ENCODE data around the gene HOXA4.

Gene HOXA4

DNA sequence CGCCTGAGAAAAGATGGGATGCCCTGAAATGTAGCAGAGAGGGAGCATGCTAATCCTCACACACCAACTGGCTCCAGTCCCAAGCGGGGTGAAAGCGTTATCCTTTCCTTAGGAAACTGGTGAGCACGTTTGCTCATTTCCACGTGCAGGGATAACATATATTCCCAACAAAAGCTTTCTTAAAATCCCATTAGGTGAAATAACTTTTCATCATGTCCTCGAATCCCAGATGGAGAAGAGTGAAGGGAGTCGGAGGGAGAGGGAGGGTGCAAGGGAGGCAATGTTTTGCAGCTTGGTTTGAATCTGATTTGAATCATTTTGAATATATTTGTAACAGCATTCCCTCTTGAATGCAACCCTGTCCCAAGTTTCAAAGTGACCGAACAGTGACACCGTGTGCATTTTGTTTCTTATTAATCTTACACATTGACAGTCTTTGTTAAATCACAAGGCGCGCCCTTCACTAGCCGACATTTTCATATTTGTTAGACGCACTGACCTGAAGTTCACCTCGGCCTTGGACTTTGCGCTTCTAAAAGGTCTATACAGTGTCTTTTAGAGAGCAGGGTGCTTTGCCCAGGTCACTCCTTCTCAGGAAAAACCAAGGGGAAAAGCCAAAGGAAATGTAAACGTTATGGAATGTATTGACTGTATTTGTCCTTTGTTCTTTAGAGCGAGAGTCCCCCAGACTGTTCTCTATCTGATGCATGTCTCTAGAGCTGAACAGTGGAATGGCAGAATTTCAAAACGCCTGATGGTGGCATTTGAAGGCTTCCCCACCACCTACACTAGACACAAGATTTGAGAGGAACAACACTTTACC is 3.1 kb upstream of the HOXA4 start:
- DNase-seq (ENCODE audit: low read depth) = no peak

DNA sequence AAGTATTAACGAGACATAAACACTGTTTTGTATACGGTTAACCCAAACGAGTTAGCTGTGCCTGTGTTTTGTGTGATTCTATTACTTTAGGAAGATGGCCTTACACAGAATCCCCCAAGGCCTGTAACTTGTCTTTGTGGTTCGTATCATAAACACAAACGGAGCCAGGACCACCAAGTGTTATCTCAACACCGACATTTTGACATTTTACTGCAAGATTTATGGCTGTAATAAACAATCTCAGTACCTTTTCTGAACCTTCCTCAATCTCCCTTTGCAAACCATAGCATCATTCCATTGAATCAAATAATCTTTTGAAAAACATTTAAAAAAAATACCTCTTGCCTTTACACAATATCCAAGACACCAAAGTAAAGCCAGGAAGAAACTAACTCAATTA is 2.4 kb upstream of the HOXA4 start:
- DNase-seq (ENCODE audit: low read depth) = no peak

DNA sequence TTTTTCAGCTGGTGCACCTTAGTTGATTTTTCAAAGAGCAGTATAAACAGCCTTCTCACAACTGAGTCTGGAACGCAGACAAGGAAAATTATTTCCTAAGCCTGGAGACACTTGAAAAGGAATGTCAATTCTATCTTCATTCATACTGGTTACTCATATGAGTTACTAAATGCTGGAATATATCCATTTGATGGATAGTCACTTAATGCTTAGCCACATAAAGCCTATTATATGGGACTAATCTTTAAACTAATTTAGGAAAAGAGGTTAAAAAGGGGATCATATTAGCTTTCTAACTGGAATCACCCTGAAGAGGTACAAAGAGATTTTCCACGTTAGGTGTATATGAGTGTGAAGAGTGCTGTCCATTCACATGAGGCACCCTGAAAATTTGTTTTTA is 1.7 kb upstream of the HOXA4 start:
- no peak for DNase-seq (ENCODE audit: low read depth)

DNA sequence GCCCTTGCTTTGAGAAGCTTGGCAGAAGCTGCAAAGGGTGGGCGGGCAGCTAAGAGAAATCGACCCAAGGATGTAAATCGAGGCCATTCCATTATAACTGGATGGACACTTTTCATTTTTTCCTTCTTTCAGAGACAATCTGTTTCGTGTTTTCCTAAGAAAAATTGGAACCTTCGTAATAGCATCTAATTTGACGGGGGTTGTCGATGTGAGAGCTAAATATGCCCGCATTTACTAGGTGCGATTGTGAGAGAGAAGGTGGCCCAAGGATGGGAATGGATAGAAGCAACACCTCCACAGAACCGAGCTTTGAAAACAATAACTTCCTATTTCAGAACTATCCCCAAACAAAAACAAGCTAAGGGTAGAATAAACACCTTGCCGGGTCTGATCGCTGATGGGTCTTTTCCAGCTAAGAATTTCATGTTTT is 848 bp upstream of the HOXA4 start:
- DNase-seq (ENCODE audit: low read depth) = no peak

DNA sequence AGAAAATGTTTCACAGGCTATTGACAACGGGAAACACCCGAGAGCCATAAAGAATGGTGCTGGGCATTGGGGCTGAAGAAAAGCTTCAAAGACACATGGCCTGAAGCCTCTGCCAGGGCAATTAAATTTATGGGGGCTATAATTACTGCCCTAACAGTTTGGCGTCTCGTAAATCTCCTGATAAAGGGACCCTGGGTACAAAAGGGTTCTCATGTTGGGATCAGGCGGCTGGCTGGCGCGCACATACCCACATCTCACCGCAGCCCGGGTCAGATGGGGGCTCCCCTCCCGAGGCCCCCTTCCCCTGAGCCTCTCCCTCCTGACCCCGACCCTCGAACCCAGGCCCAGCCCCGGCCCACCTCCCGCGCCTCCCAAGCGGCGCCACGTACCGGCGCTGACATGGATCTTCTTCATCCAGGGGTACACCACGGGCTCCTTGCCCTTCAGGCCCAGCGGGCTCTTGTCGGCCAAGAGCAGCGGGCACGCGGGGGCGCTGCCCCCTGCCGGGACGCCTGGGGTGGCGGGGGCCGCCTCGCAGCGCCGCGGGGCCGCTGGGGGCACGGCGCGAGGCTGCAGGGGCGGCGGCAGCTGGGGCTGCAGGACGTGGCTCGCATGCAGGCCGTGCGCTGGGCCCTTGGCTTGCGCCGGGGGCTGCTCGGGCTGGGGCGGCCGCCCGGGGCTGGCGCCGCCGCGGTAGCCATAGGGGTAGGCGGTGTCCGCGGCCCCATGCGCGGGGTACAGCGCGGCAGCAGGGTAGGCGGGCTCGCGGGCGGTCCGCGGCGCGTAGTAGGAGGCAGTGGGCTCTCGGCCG is 623 bp downstream of the HOXA4 start:
- no peak for DNase-seq (ENCODE audit: low read depth)

DNA sequence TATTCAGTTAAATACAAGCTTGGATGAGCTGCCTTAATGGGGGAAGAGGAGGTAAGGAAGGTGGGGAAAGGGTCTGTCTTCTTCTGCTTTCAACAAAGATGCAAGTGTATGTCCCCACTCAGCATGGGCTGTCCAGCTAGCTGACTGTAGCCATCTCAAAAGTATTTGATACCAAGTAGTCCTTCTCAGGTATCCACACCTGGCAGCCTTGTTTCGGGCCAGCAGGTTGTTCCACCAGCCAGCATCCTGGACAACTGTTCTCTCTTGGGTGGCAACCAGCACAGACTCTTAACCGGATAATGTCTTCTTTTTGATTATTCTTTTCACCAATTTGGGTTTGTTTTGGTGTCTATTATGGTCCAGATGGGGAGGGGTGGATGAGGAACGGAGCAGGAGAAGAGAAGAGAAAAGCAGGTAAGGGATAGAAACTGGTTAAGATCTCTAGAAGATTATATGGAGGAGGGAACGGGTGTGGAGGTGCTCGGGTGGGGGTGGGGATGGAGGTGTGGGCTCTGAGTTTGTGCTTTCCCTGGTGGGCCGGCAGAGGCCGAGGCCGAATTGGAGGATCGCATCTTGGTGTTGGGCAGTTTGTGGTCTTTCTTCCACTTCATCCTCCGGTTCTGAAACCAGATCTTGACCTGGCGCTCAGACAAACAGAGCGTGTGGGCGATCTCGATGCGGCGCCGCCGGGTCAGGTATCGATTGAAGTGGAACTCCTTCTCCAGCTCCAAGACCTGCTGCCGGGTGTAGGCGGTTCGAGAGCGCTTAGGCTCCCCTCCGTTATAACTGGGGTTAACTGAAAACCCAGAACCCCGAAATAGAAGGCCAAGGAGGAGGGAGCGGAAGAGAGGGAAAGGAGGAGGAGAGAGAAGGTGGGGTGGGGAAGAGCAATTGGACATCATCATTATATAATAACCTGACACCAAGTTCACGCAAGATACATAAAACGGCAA is 1.5 kb downstream of the HOXA4 start:
- DNase-seq (ENCODE audit: low read depth) = no peak

DNA sequence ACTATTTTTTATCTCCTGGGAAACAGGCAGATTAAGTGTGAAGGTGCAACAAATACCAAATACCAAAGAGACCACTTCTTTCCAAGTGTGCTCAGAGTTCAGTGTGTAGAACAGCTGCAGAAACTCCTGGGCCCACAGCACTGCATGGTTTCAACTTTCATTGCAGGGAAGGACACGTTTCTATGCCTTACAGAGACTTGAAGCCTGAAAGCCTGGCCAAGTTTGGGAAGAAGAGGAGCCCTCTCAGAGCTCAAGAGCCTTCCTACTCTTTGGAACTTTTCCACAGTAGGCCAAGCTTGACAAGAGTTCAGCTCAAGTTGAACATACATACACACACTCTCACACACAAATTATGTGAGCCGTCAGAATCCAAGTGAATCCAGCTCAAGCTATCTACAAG is 2.5 kb downstream of the HOXA4 start:
- no peak for DNase-seq (ENCODE audit: low read depth)

DNA sequence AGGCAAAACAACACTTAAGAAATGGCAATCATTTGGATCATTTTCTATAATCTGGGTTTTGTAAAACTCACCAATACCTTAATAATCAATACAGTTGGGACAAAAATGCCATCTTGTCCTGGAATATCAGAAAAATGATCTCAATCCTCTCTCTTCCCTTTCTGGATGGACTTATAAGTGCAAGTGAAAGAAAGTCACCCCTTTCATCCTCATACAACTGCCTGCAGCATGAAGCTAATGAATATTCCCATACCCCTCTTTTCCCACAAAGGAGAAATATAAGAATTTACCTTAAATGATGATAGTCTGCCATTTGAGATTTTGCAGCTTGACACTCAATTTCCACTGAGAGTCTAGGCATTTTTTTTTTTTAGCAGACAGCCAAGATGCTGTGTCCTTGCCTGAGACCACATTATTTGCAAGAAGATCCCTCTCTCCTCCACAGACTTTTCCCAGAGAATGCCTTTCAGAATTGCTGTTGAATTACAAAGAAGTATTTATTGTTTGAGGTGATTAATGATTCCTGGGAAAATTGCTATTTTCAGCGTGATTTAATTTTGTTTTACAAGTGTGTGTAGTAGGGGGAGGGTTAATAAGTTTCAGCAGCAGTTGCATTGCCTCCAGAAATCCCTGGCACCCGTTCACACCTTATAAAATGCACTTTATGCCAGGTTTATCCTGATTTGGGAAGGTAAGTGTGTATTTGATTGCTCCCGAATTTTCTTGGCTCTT is 3.8 kb downstream of the HOXA4 start:
- DNase-seq (ENCODE audit: low read depth) = no peak

DNA sequence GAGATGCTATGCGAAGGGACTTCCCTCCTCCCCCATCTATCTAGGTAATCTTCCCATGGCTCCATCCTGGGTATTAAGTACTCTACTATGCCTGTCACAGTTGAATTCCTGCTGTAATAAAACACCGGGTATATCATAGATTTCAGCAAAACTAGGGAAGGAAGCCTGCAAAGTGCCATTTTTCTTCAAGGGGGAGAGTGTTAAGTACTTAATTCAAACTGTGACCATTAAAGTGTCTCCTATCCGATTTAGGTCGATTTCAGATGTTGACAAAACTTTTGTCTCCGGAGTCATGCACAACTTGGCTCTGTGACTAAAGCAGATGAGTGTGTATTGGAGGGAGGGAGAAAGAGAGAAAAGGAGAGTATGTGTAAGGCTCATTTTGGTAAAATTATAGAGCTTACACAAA is 4.6 kb downstream of the HOXA4 start:
- no peak for DNase-seq (ENCODE audit: low read depth)

DNA sequence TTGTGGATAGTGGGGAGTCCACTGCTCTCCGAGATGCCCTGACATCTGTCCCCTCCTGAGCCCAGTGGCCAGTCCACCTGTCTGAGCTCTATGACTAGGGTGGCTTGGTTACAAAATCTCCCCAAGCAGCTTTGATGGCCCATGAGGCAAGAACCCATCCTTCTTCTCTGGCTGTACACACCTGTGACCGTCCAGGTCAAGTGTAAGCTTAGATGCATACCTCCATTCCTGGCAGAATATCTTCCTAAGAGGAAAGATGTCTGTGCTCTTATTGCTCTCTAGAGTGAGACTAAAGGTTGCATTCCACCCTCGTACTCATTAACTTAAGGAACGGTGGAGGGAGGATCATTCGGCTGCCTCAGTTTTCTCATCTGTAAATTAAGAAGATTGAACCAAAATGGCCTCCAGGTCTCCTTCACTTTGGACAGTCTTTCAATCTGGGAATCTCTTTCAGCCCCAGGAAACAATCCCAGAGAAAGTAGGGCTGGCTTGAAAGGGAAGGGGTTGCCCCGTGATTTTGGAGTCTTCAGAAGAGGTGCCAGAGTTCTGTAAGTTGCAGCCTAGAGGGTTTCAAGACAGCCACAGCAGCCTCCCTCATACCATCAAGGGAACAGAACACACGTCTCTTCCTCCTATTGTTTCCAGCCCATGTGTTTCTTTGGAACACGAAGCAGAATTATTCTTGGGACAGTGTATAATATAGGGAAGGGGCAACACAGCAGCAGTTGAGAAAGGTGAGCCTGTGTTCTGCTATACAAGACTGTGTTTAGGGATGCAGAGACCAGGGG is 5.5 kb downstream of the HOXA4 start:
- no peak for DNase-seq (ENCODE audit: low read depth)

DNA sequence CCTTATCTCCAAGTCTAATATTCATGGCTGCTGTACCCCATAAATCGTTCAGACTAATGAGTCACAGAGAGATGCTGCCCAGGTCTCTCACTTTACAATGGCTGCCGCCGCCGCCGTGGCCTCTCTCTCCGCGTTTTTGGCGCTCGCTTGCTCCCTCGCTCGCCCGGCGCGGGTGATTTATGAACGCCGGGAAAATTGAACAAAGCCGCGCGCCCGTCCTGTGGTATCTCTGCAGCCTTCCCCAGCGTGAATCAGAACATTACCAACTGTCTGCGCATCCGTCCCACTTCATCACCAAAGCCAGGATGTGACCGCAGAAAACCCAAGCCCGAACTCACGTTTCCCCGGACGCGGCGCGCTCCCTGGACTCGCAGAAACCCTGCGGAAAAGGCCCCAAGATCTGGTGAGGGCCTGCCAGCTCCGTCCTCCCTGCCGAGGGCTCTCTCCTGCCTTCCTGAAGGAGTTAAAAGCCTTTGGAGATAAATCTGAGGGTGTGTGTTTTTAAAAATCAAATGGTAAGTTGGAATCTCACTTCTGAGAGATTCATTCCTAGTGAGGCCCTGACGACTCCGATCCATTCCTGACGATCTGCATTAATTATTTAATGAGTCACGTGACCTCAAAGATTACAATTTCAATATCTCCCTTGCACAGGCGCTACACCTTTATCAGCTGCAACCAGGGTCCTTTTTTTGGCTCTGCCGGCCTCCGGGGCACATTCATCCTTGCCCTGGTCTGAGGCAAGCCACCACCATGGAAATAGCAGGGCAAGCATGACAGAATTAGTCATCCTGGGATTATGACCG is 6.3 kb downstream of the HOXA4 start:
- no peak for DNase-seq (ENCODE audit: low read depth)

DNA sequence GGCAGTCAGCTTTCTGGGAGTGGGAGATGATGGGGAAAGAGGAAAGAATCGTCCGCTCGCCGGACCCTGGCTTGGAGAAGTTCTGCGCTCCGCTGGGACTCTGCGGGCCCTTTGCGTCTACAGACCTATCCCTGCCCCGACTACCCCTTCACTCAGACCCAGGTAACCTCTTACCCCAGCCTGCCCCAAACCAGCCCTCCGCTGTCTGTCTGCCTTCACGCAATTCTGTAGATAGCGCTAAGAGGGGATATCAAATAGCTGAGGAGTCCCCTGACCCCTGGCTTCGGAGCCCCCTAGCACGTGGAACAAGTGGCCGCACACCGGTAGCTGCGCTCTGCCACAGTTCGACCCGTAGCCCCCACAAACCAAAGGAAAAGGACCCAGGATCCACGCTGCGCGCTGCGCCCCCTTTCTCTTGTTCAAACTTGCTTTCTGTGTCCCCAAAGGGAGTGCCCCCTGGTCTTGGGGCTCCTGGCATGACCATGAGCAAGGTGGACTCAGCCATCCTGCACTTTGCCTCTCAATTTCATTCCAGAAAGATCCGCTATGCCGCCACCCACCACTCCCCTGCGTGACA is 7.0 kb downstream of the HOXA4 start:
- DNase-seq (ENCODE audit: low read depth) = no peak

DNA sequence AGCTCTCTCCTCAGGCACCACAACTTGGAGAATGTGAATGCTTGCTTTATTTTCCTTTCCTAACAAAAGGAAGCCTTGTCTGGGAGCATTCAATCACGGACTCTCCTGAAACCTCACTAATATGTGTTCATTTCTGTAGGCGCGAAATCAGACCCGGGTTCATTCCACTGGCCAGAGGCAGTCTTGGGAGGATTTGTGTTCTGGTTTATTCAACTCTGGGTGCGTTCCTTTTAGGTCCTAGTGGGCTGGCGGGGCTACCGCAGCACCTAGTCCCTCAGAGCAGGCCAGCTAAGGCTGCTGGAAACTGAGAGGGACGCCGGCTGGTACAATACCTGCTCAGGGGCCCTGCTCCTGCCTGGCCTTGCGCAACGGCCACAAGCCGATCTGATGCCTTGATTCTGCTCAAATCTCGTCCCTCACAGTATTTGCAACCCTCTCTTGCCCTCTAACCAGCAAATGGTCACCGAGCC is 7.5 kb downstream of the HOXA4 start:
- no peak for DNase-seq (ENCODE audit: low read depth)

DNA sequence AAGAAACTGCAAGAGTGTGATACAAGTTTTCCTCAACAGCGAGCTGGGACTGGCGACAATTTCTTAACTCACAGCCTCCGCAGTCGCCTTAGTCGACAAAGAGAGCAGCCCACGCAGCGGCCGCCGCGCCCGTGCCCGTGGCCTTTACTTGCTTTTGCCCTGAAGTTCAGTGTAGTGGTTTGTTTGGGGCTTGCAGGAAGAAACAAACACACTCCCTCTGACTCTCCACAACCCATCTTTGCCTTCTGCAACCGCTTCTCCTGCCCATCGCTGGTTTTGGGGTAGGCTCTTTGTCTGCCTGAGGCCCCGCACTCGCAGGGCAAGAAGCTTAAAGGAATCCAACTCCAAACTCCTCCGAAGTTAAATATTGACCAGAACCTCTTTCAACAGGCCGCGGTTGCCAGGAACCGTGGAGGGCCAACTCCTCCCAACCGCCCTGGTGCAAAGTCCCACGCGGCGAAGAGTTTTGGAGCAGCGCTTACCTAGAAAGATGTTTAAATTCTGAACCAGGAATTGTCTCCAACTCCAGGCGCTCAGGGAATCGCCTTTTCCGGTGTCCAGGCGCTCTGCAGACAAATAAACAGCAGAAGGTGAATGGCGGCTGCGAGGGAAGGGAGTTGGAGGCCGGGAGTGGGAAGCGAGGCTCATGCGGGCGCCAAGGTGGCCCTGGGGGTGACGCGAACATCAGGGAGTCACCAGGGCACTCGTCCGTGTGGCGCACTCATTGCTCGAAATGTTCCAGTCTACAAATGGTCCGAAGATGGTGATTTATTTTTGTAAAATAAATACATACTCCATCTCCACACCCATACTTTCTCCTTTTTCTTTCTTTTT is 8.3 kb downstream of the HOXA4 start:
- DNase-seq (ENCODE audit: low read depth) = no peak

DNA sequence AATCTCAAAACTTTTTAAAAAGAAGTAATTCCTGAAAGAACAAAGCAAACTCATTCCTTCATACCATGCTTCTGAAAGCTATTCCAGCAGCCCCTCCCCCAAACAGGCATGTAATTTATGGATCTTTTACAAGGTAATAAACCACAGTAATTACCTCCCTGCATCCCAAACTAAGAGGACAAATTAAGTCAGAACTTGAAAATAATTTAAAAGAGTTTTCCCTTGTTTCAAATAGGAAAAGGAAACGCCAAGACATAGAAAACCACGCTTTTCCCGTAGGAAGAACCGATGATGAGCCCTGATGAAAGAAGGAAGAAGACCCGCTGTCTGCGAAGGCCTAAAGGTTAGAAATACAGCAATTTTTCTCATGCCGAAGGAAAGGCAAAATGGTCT is 8.9 kb downstream of the HOXA4 start:
- no peak for DNase-seq (ENCODE audit: low read depth)

DNA sequence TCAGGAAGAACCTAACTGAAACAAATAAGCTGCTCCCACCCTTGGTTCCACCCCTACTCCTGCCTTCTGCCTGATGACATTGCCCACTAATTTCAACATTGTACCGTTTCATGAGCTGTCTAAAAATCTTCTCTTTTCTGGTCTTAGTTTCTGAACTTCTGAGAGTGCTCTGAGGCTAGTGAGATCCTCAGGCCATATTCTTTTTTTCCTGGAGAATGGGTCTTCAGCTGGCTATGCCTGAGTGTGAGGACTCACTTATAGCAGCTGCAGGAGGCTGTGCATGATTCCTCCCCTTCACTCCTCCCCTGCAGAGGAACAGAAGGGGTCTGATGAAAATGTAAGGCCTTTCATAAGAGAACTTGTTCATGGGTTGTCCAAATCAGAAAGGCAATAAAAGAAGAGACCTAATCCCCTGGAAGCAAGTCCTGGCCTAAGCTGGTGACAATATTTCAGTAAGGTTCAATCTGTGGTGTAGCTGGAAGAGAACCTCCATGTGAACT is 11.1 kb downstream of the HOXA4 start:
- no peak for DNase-seq (ENCODE audit: low read depth)

DNA sequence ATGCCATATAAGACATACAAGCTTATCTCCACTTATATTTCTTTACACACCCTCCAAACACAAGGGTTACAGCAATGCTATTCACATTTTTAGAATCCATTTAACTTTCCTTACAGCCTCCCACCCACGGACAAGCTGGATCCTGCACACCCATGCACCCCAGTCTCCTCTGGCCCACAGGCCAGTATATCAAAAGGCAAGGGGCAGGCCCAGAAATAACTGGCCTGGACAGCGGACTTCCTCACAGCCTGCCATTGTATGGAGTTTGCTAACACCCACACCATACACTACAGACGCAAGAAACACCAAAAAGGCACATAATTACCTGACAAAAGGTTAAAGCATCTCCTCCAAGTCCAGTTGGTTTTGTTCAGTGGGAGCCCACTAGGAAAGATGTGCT is 12.0 kb downstream of the HOXA4 start:
- no peak for DNase-seq (ENCODE audit: low read depth)

DNA sequence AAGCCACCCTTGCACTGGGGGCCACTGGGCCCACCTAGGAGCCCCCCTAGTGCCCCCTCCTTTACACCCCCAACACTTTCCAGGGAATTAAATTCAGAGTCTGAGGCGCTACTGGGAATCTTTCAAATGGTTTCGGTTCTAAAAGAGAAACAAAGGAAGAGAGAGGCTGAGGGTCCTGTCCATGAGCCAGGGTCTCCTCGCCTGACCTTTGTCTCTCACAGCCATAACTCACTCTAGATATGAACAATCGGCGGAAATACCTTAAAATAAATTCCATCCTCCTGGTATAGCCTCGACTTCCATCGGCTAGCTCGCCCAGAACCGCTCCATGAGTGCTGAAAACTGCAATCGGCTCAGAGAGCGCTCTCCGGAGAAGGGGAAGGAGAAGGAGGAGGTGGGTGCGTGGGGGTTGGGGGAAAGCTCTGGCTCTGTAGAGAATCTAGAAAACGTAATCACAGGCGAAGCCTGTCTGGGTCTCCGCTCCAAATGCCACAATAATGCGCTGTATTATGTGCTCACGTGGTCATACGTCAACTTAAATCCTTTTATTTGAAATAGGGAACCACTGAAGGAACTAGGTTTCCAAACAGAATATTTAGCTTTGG is 12.6 kb downstream of the HOXA4 start:
- no peak for DNase-seq (ENCODE audit: low read depth)
